ENCODE measurements around the gene BPIFB6.

Gene BPIFB6

GRCh38 chr20:33093582-33093981, 62.1 kb downstream of the BPIFB6 start:
- no peaks in the 10 kb centered on the region for H3K9me2 ChIP-seq (replicated peaks; ENCODE audit: insufficient read depth, low read length)
- peaks cover 37% of the 10 kb centered on the region for H3K27me3 ChIP-seq (replicated peaks; ENCODE audit: insufficient read depth, low read length)

More at GRCh38 chr20:33093582-33093981, 62.1 kb downstream of the BPIFB6 start:
- H3F3A ChIP-seq (ENCODE audit: insufficient read depth, low read length), result no peaks in the 10 kb centered on the region
- H4K20me1 ChIP-seq (ENCODE audit: insufficient read depth, low read length), result no peaks in the 10 kb centered on the region
- H3K4me1 ChIP-seq (ENCODE audit: low read length), result no peaks in the 10 kb centered on the region
- no peaks in the 10 kb centered on the region for H3K36me3 ChIP-seq (replicated peaks; ENCODE audit: insufficient read depth, low read length)
- TF ChIP-seq CTCF (IDR thresholded peaks at IDR 0.05; ENCODE audit: low read length), result no peak
- TF ChIP-seq EZH2 (optimal IDR thresholded peaks at IDR 0.05; ENCODE audit: low read depth, low read length), result no peak
- no peak for TF ChIP-seq EZH2phosphoT487 (IDR thresholded peaks at IDR 0.05; ENCODE audit: low read length)
- H3K27ac ChIP-seq (ENCODE audit: low read length), result no peak overlapping the region
- no peak overlapping the region for H3K4me2 ChIP-seq (ENCODE audit: low read depth, low read length)
- H3K4me3 ChIP-seq (ENCODE audit: low read length), result no peak overlapping the region
- no peak overlapping the region for H3K9ac ChIP-seq (ENCODE audit: low read length)
- no peaks in the 10 kb centered on the region for H3K79me2 ChIP-seq (ENCODE audit: low read length)
- no peaks in the 10 kb centered on the region for H3K9me3 ChIP-seq (replicated peaks; ENCODE audit: insufficient read depth, low read length)
- no peak for DNase-seq
- no peak overlapping the region for H2AFZ ChIP-seq (ENCODE audit: low read length)

Data from MM.1S (cell line).